Measurements from ENCODE around the gene GPRIN2.
"Not testable (repeated sequence)": the region's sequence is repeated elsewhere in the genome, so short reads cannot be mapped to it uniquely, and the experiment has no call there.

GPRIN2 gene

DNA sequence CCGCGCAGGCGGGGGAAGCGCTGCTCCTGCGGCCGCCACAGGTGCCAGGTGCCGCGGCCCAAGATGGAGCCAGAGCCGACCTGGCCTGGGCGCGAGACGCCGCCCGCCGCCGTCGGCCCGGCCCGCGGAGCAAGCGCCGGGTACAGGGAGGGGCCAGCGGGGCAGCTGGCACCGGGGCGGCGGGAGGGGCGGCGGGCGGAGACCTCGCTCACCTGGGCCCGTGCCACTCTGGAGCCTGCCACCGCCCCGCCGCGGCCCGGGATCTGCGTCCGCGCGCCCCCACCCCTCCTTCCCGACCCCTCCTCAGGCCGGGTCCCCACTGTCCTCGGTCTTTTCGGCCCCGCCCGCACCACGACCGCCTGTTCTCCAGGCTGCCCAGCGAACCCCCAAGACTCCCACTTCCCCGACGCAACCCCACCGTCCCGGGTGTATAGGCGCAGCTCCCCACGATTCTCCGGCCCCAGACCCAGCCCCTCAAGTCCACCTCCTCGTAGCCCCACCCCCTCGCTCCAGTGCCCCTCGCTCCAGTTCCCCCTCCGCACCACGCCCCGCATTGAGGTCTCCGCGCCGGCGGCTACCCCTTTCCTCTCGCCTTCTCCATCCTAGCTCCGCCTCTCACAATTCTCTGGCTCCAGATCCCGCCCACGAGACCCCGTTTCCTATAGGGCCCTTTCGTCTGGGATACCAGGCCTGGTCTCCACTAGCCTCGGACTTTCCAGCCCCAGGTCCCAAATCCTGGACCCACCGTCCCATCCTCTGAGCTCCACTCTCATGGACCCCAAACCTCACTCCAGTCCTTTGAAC lies at the start of gene GPRIN2:
Gene GPRIN2 (minus strand): TSS at position 144 of the 804 bp plus-strand sequence. CDS start 5,922 bp downstream, outside the sequence.
- in situ Hi-C loops (cut with HindIII; ENCODE audit: low sequenced_read_pairs): no loop called here

DNA sequence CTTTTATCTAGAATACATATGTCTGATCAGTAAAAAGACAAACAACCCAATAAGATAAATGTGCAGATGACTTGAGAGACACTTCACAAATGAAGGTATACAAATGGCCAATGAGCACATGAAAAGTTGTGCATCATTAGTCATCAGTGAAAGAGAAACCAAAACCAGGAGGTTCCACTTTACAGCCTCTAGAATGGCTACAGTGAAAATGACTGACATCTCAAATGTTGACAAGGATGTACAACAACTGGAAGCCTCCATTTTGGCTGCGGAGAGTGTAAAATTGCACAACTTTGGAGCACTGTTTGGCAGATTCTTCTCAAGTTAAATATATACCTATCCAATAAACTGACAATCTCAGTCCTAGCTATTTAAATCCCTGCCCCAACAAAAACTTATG lies 44.1 kb upstream of the GPRIN2 start:
- in situ Hi-C loops (cut with HindIII; ENCODE audit: low sequenced_read_pairs): not testable (repeated sequence)

DNA sequence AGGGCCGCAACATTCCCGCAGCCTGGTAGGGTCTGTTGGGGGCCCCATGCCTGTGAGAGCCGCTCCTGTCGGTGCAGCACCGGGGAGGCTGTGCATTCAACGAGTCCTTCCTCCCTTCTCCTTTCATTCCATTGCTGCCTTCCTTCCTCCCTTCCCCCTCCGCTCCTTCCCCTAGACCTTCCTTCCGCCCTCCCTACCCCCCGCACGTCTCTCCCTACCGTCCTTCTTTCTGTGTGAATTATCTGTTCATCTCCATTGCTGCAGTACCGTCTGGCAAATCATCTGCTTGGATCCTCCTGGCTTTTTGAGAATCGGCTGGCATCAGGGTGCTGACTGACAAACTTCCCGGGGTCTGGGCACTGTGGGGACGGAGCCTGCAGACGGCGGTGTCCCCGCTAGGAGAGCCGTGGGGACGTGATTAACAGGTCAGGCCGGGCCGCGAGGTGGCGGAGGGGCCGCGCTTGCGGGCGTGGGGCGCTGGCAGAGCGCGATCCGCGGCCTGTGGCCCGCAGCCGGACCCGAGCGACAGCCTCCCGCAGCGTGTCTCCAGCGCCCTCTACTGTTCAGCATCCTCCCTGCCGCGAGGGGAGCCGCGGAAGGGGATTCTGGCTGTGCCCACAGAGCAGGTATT lies 41.3 kb upstream of the GPRIN2 start:
- in situ Hi-C loops (cut with HindIII; ENCODE audit: low sequenced_read_pairs): not testable (repeated sequence)

DNA sequence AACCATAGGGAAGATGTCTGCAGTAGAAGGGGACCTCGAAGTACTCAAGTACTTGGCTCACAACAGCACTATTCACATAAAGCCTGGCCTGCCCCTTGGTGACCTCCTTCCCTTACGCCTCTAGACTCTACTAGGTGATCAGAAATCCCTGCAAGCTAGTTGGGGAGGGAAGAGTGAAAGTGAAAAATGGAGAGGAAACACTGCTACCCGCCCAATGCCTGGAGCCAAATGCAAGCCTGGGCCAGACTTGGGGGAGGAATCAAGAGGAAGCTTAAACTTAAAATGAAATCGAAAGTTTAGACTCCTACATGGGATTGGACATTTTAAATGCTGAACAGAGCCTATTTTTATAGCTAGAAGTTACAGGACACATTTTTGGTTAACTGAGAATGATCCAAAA lies 40.1 kb upstream of the GPRIN2 start:
- in situ Hi-C loops (cut with HindIII; ENCODE audit: low sequenced_read_pairs): not testable (repeated sequence)

DNA sequence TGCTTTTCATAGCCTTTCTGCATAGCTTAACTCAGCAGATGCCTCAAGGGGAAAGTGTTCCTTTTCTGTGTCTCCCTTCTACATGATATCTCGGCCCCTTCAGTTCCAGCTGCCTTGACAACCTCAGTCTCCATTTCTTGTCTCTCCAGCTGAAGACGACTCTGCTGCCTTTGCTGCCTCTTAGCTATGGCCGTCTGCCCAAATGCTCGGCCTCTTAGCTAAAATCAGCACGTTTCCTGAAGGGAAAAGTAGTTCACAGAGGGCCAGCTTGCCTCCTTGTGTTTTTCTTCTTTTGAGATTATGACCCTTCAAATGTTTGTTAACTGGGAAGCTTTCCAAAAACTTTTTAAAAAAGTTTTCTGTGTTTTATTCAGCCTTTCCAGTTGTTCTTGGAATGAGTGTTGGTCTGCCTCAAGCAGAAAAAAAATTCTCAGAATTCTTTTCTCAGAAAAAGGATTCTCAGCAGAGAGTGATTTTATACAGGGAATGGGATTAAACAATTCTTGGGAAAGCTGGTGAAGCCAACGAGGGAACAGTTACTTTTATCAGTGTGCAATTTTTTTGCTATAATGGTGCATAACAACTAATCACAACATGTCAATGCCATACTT lies 38.1 kb upstream of the GPRIN2 start:
- in situ Hi-C loops (cut with HindIII; ENCODE audit: low sequenced_read_pairs): not testable (repeated sequence)

DNA sequence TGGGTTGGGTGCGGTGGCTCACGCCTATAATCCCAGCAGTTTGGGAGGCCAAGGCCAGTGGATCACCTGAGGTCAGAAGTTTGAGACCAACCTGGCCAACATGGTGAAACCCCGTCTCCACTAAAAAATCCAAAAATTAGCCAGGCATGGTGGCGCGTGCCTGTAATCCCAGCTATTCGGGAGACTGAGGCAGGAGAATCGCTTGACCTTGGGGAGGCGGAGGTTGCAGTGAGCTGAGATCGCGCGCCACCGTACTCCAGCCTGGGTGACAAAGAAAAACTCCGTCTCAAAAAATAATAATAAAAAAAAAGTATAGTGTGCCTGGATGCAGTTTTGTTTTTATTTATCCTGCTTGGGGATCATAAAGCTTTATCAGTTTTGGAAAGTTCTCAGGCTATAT lies 36.8 kb upstream of the GPRIN2 start:
- in situ Hi-C loops (cut with HindIII; ENCODE audit: low sequenced_read_pairs): not testable (repeated sequence)

DNA sequence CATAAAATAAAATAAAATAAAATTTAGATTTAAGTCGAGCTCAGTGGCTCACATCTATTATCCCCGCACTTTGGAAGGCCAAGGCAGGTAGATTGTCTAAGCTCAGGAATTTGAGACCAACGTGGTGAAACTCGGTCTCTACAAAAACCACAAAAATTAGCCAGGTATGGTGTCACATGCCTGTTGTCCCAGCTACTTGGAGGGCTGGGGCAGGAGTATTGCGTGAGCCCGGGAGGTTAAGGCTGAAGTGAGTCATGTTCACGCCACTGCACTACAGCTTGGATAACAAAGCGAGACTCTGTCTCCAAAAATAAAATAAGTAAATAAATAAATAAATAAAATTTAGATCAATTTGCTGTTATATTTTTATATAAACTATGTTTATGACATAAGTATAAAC lies 34.6 kb upstream of the GPRIN2 start:
- in situ Hi-C loops (cut with HindIII; ENCODE audit: low sequenced_read_pairs): not testable (repeated sequence)

DNA sequence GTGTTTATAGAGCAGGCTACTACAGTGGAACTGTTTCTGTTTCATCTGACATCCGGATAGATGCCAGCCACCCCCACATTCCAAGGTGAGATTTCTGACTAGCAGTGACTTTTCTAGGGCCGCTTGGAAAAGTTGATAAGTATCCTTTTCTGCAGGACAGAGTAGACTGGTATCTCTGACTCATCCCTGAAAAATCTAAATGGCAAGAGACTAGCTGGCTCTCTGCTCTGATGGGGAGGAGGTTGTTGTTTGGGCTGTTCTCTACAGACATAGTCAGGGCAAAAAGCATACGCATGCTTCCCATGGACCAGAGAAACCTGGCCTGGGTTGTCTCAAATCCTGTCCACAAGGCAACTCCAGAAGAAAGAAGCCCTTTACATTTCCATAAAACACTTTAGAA lies 33.1 kb upstream of the GPRIN2 start:
- in situ Hi-C loops (cut with HindIII; ENCODE audit: low sequenced_read_pairs): not testable (repeated sequence)

DNA sequence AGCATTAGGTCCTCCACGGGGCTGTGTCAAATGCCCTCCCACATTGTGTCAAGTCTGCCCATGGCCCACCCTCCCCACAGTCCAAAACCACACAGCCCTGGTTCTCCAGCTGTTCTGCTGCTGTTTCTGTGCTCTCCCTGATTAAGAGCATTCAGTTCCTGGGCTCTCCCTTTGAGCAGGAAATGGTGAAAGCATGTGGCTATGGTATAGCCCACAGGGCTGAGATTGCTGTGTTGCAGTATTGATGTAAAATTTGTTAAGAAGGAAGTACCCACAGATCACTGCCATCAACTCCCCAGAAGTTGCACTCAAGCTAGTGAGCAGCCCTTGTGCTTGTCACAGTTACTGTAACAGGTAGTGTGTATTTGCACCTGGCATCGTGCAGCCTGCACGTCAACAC lies 31.8 kb upstream of the GPRIN2 start:
- in situ Hi-C loops (cut with HindIII; ENCODE audit: low sequenced_read_pairs): not testable (repeated sequence)

DNA sequence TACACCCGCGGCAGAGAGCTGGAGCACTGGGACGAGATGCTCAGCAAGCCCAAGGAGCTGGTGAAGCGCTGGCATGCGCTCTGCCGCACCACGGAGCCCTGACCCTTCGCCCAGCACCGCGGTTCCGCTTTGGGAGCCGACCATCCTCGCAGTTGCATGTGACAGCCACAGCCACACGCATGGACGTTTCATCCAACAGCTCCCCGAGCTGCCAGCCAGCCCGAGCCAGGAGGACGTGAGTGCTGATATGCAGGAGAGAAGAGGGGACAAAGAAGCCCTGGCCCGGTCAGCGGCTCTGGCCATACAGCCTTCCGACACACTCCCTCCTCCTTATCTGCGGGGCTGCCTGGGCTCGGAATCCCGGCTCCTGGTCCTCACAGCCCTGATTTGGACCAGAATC lies 31.1 kb upstream of the GPRIN2 start:
- in situ Hi-C loops (cut with HindIII; ENCODE audit: low sequenced_read_pairs): not testable (repeated sequence)

DNA sequence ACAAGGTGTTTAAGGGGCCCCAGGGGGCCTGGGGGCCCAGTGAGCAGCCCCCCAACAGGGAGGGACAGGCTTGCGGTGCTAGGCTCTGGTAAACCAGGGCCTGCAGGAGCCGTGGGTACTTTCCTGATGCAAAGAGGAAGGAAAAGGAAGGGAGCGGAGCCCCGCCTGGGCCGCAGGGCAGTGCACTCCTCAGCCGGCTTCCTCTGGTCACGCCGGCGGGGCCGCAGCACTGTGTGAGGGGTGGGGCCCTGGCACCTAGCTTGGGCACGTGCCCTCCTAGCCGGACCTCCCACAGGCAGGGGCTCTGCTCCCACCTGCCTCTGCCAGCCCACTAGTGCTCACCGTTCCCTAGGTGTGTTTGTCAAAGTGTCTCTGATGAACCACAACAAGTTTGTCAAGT lies 28.8 kb upstream of the GPRIN2 start:
- in situ Hi-C loops (cut with HindIII; ENCODE audit: low sequenced_read_pairs): not testable (repeated sequence)

DNA sequence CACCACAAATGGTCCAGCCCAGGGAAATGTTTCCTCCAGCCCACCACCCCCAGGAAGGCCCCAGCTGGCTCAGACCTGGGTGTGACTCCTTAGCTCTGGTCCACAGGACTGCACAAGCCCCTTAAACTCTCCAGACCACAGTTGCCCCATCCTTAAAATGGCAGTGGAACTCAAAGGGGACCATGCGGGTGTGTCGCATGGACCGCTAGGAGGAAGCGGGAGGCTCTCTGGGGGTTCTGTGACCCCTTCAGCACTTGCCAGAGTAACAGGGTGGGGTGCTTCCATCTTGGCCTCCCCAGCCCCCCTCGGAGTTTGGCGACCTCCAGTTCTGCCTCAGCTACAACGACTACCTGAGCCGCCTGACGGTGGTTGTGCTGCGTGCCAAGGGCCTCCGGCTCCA lies 27.7 kb upstream of the GPRIN2 start:
- in situ Hi-C loops (cut with HindIII; ENCODE audit: low sequenced_read_pairs): not testable (repeated sequence)

DNA sequence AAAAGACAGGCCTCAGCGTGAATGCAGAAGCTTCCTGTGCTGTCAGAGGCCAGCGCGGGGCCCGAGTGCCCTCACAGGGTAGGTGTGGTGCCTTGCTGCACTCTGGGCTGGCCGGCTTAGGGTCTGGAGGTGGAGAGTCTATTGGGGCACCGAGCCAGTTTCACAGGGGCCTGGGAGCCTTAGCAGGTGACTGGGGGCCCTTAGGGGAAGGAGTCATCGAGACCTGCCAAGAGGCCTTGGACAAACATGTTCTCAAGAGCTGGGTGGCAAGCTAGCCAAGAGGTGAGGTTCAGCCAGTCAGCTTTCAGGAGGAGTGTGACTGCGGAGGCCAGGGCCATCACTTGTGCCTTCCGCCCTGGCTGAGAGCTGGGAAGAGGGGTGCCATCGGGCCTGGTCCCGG lies 26.1 kb upstream of the GPRIN2 start:
- in situ Hi-C loops (cut with HindIII; ENCODE audit: low sequenced_read_pairs): not testable (repeated sequence)

DNA sequence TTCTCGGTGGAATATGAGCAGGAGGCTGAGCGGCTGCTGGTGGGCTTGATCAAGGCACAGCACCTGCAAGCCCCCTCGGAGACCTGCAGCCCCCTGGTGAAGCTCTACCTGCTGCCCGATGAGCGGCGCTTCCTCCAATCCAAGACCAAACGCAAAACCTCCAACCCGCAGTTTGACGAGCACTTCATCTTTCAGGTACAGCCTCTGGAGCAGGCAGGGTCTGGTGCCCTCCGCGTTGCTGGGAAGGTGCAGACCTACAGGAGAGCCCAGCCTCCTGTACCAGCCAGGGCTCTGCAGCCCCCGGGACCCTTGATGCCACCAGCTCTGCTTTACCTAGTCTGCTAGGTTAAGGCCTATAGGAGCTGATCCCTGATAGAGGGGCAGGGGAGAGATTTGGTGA lies 25.5 kb upstream of the GPRIN2 start:
- in situ Hi-C loops (cut with HindIII; ENCODE audit: low sequenced_read_pairs): not testable (repeated sequence)

DNA sequence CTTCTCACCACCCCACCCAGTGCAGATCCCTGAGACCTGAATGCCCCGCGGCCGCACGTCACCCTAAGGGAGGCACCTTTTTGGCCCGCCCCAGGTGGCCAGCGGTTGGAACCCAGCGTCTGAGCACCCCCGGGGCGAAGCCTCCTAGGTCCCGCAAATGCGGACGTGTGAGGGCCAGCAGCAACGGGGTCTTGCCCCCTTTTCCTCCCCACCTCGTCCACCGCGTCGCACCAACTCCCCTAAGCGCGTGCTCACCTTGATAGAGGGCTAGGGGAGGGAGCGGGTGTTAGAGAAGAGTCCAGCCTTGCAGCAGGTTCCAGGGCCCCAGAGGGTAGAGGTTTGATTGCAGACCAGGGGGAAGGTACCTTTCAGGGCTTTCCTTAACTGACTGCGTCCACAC lies 22.9 kb upstream of the GPRIN2 start:
- in situ Hi-C loops (cut with HindIII; ENCODE audit: low sequenced_read_pairs): not testable (repeated sequence)

DNA sequence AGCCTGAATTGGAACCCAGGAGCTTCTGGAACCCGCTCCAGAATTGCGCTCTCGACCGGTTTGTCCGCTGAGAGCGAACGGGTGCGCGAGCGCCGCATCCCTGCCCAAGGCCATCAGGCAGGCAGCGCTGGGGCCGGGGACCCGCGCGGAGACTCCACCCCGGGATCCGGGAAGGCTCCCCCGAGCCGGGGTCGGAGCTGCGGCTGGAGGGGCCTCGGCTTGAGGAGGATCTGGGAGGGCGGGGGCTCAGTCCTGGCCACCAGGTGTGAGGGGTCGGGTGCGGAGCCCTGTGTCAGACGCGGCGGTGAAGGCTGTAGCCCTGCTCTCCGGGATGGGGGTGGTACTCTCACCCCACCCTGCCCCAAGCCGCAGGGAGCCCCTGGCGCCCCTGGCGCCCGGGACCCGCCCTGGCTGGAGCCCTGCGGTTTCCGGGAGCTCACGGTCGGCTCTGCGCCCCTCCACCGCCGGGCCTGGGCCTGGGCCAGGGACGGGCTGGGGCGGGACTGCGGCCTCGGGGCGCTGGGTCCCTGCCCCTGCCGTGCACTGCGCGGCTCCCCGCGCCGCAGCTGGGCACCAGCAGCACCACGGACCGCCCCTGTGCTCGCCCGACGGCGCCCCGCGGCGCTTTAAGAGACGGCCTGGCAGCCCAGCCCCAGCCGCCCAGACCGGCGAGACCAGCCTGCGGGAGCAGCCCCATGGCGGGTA lies 22.2 kb upstream of the GPRIN2 start, which contains the start of gene SYT15:
Gene SYT15 (plus strand): TSS at position 655 of the 705 bp plus-strand sequence. CDS start 41 bp downstream, at position 696.
- in situ Hi-C loops (cut with HindIII; ENCODE audit: low sequenced_read_pairs): not testable (repeated sequence)

DNA sequence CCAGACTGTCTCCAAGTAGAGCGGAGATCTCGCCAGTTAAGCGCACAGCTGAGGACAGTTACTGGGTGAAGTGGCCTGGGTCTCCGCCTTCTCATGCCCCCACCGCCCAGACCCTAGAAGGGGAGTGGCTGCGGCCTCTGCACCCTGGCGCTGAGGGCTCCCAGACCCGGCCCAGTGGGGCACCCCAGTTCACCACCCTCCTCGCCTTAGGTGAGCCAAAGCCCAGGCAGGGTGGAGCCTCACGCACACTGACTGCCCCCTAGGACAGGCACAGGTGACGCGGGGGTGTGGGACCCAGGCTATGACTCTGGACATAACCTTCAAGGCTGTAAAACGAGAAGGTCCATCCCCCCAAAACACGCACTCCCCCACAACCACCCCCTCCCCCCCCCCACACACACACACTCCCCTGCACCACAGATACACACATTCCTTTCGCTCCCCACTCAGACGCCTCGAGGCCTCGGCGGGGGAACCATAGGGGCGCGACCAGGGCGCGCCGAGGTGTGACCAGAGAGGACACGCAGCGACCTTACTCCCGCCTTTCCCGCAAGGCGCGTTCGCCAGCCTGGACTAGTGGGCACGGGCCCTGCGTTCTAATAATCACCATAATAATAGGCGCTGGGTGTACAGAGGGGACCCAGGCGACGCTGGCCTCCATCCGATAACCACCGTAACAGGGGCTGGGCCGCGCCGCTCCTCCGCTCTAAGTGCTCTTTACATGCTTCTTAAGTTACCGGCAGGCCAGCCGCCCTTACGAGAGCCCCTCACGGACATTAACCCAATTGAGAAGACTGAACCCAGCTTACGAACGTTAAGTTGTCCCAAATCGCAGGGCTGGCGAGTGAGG lies 21.4 kb upstream of the GPRIN2 start:
- in situ Hi-C loops (cut with HindIII; ENCODE audit: low sequenced_read_pairs): not testable (repeated sequence)

DNA sequence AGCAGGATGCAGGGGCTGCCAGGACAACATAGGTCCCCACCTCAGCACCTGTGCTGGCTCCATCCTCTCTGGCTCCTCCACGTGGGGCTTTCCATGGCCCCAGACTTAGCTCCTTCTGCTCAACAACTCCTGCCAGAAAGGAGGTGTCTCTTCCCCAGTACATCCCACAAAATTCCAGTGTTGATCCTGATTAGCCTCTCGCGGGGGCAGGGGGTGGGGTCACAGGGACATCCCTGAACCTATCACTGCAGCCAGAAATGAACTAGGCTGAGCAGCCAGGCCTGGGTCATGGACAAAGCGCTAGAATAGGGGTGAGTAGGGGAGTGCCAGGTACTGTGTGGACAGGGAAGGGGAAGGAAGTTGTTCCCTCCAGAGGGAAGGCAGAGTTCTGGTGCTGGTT lies 17.4 kb upstream of the GPRIN2 start:
- in situ Hi-C loops (cut with HindIII; ENCODE audit: low sequenced_read_pairs): not testable (repeated sequence)

DNA sequence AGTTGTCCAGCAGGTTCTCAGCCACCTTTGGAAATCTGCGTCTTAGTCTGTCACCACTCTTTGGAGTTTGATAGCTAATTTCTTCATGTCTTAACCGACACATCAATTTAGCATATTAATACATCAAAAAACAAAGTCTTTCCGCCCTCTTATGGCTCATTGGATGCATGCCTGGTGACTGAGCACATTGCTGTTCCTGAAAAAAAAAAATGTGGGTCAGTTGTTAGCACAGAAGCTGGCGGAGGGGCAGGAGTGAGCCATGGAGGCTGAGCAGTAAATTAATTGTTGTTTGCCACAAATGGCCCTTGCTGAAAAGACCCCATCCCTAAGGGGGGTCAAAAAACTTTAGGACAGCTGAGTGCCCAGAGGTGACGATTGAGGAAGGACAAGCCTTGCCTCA lies 16.9 kb upstream of the GPRIN2 start:
- in situ Hi-C loops (cut with HindIII; ENCODE audit: low sequenced_read_pairs): not testable (repeated sequence)

DNA sequence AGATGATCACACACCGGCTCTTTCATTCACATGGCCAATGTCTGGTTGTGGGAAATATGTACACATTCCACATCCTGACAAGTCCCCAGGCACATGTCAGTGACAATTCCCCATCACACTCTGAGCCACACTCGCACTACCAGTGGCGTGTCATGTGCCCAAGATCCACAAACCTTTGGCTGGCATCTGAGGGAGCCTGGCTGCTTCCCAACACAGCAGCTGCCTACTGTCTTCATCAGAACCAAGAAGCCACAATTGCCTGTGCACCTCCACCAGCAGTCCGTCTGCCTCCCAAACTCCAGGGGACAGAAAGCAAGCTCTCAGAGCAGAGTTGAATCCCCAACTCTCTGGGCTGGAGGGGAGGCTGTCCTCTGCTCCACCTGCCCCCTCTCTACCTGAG lies 16.3 kb upstream of the GPRIN2 start:
- in situ Hi-C loops (cut with HindIII; ENCODE audit: low sequenced_read_pairs): not testable (repeated sequence)
